ENCODE results near the gene BAIAP2L2.

- TF ChIP-seq, protein P1, sequence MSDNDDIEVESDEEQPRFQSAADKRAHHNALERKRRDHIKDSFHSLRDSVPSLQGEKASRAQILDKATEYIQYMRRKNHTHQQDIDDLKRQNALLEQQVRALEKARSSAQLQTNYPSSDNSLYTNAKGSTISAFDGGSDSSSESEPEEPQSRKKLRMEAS (IDR thresholded peaks at IDR 0.05; ENCODE audit: insufficient read depth, insufficient read length) = no peak
- TF ChIP-seq CTCF (IDR thresholded peaks at IDR 0.05; ENCODE audit: extremely low read depth in 1 of 2, insufficient read depth in 1 of 2, low read depth in 1 of 2, low read length in 2 of 2) (no peak), EZH2 (IDR thresholded peaks at IDR 0.05; ENCODE audit: borderline replicate concordance, low read depth, low read length, severe bottlenecking) (no peak), POLR2A (IDR thresholded peaks at IDR 0.05; ENCODE audit: low read depth, low read length) (no peak), POLR2AphosphoS5 (IDR thresholded peaks at IDR 0.05; ENCODE audit: insufficient read depth, low read depth, low read length) (no peak), FOS (IDR thresholded peaks at IDR 0.05; ENCODE audit: borderline replicate concordance, insufficient read depth, low read length) (no peak), GATA2 (IDR thresholded peaks at IDR 0.05; ENCODE audit: insufficient read depth, insufficient read length, low read depth, low read length) (no peak)
Measured at GRCh38 chr22:38122616-38123015, 12.1 kb upstream of the BAIAP2L2 start.
